NCI-H345 treated with DMSO at 0.1 percent for 48 hours (cell line): ENCODE measurements around the gene ADAMTS12.

ENCODE experiments used
- DNase-seq: peaks from one replicate; lab custom pipeline; 2025; ENCODE audit not compliant: unreplicated experiment; lab: John Stamatoyannopoulos, UW

ADAMTS12 gene

GRCh38 chr5:33725806-33726205 lies 166.0 kb downstream of the ADAMTS12 start:
- no peak for DNase-seq

- DNase-seq: no peak
These were observed 170.1 kb downstream of the ADAMTS12 start for GRCh38 chr5:33721491-33722200.

DNA sequence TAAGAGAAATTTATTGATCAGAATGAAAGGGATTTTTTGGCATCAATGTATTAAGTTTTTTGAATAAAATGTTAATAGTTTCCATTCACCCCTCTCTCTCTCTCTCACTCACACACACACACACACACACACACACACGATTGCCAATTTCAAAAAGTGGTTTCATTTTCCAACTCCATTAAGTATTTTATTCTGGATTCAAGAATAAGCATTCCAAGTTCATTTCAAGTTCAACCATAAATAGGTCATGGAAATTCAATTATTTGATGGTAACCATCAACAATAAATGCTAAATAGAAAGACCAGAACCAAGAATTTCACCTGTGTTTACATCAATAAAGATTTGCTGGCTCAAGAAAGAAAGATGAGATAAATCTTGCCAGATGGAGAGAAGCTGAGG lies 171.6 kb downstream of the ADAMTS12 start:
- no peak for DNase-seq

- DNase-seq: no peak
These were observed 172.0 kb downstream of the ADAMTS12 start for GRCh38 chr5:33719769-33720168.

DNA sequence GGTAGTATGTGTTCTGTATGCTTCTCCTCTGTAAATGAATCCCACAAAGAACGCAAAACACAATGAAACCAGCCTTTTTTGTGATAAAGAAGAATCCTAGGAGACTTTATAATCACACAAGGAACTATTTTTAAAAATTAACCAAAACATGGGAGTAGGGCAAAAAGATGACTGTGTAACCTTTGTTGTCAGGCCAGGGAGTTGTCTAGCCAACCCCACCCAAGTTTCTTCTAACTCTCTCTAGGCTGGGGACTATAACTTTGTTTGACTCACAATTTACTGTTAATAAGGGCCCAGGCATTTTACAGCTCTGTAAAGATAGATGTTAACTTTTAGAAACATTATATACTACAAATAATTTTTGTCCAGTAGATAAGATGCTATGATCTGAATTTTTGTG lies 176.1 kb downstream of the ADAMTS12 start:
- no peak for DNase-seq

DNA sequence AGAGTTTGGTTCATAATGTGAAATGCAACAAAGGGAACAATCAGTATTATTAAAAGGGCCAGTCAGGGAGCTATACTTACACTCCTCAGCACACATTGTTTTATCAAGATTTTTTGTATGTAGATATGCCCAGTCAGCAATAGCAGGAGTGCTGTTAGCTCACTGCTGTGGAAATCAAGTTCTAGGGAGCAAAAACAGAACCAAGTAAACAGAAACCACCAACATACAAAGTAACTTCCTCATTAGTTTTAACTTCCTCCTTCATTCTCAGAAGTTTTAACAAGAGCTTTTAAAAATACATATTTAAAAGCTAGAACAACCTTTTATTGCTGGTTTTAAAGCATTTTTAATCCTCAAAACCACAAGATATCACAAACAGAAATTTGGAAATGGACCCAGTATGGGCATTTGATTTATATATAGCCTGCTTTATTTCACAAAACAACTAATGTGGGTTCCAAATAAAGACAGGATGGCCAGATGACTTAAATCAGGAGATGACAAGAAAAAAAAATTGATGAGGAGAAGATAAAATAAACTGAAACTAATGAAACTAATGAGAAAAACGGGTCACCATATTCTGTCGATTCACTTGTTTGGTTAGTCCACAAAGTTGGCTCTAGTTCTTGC lies 178.5 kb downstream of the ADAMTS12 start:
- DNase-seq: no peak

DNA sequence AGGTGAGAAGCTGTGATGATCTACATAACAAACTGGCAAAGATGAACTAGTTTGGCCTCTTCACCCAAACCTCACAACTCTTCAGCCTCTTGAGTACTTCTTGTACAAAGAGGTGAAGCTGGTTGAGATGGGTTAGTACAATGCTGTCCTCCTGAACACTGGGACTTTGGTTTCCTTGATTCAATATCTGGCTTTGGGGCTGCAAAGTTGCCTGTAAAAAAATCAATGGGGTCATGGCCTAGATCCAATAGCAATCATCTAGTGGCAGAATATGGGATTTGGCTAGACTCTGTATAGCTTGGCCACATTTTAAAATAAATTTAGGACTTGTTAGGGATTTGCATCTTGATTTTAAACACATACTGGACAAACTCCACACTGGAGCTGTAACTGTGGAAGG lies 179.1 kb downstream of the ADAMTS12 start:
- DNase-seq: no peak

DNA sequence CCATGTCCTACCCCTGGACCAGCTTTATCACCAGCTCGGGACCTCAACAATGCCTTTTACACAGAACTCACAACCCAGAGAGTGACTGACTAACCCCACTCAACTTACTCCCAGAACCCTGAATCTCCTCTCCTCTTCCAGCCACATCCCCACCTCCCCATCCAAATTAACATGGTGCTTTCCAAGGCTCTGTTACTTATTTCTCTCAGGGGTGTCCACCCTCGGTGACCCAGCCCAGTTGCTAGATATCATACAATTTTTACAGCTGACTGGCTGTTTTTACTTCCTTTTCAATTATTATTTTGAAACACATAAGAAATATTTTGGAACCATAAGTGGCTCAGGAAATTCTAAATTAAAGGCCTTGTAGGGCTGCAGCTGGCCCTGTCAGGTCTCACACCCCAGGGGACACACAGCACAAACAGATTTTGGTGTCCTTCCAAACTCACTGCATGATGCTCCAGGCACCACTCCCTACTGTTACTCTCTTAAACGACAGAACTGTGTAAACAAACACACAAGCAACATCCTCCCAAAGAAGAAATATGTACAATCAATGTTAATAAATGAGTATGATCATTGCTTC lies 180.6 kb downstream of the ADAMTS12 start:
- peak; percentile 75 for DNase-seq

DNA sequence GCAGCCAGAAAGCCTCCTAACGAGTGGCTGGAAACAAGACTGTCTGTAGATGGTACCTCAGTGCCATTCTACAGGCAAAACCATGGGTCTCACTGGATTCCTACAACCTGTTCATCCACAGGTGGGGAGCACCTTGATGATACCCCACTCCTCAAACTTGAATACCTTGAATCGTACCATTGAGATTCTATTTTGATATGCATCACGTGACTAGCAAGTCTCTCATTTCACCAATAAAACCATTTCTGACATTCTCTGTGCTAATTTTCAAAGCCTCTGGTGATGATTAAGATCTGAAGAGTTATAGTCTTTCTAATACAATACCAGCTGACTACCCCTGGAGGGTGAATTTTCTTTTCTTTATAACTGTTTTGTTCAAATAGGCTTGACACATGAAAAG lies 188.9 kb downstream of the ADAMTS12 start:
- no peak for DNase-seq

DNA sequence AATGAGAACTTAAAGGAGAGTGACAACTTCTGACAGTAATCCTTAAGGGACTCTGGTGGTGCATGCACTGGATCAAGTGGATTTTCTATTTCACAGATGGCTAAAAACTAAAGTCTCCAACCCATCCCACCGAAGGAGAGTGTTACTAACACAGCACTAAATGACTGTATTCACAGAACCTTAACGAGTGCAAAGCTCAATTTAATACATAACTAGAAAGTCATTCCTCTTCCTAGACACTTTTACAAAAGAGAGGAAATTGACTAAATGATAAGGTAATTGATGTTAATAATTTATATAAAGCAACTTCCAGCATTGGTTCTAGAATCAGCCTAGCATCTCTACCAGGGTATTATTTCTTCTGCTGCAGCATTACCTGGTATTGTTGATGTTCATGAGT lies 189.8 kb downstream of the ADAMTS12 start:
- DNase-seq: no peak

GRCh38 chr5:33701251-33701650 lies 190.5 kb downstream of the ADAMTS12 start:
- no peak for DNase-seq

DNA sequence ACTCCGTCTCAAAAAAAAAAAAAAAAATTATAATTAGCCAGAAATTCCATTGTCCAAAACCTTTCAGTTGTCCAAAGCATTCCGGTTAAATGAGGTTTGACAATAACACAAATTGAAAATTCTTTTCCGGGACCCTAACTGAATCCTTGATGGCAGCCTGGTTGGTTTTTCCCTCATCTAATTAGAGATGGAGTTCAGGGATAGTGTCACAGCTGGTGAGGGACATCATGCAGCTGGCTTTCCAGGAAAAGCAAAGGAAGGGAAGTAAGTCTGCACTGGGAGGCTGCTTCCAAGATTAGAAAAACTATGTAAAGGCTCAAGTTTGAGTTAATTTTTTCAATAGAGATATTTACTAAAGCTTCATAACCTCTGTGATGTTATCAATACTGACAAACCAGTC lies 195.4 kb downstream of the ADAMTS12 start:
- no peak for DNase-seq

- DNase-seq: no peak
These were observed 198.8 kb downstream of the ADAMTS12 start for GRCh38 chr5:33692980-33693379.

GRCh38 chr5:33691856-33692255 lies 199.9 kb downstream of the ADAMTS12 start:
- no peak for DNase-seq

- DNase-seq: no peak
These were observed 201.2 kb downstream of the ADAMTS12 start for GRCh38 chr5:33690374-33691135.

- no peak for DNase-seq
These were observed 203.3 kb downstream of the ADAMTS12 start for GRCh38 chr5:33688526-33688925.

GRCh38 chr5:33688066-33688465 lies 203.7 kb downstream of the ADAMTS12 start:
- no peak for DNase-seq

DNA sequence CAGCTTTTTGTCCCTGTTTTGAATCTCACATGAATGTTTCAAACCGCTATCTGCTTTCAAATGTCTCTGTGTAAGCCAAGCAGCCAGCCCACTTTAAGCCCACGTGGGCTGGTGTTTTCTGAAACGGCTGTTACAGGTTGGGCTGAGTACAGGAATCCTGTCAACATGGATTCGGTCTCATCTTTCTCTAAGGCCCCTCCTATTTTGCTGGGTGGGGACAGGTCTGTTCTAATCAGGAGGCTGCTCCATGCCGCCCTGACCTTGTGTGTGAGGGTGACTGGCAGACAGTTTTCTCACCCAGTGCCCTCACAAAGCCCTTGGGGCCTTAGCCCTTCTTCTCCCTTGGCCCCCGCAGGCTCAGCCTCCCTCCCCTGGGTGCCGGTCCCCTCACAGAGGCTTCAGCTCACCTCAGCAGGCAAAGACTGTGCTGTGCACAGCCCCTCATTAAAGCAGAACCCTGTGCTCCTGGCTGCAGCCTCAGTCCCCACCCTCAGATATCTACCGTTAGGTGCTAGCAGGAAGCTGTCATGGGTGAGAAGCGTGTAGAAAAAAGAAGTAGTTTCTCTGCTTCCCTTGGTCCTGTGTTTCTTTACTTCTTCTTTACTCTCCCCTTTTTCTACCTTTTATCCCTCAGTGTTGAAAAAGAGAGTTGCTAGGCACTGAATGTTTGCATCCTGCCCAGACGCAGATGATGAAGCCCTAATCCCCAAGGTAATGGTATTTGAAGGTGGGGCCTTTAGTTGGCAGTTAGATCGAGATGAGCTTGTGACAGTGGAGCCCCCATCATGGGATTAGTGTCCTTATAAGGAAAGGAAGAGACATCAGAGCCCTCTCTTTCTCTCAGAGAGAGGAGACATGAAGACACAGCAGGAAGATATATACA lies 205.7 kb downstream of the ADAMTS12 start:
- no peak for DNase-seq

GRCh38 chr5:33684496-33685159 lies 207.2 kb downstream of the ADAMTS12 start:
- no peak for DNase-seq

GRCh38 chr5:33679791-33680190 lies 212.0 kb downstream of the ADAMTS12 start:
- DNase-seq: no peak
